ENCODE measurements around the gene RUNX3.

DNA sequence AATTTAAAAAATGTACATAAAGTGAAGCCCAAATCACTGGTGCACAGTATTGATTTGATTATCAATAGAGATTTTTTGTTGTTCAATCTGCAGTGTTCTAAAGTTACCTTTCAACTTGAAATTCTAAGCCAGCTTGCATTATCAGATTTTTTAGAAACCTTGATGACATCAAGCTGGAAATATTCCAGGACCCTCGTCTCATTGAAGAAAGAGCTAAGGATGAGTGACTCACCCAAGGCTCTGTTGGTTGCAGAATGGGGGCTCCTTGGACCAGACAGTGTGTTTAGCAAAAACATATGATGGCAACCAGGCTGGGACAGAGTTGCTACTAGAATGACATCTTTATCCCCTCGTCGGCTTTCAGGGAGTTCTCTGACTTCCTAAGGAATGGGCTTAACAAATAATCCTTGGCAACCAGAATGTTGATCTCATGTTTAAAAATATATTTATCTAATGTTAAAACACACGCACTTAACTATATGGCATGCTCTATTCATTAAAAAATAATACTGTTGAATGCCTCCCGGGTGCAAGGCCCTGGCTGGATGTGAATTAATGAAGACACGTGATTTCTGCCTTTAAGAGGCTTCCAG is 79.7 kb downstream of the RUNX3 start:
- TF ChIP-seq CTCF (IDR thresholded peaks at IDR 0.05 in 8 of 11, conservative IDR thresholded peaks at IDR 0.05 in 3 of 11) (no peak), POLR2A (IDR thresholded peaks at IDR 0.05) (no peak), POLR2AphosphoS5 (IDR thresholded peaks at IDR 0.05) (no peak)
